Stimulated activated CD4-positive, alpha-beta T cell treated with anti-CD3 and anti-CD28 coated beads, TNF-alpha, amount 100 ng/mL, for 1 hour (primary cell): ENCODE measurements around the gene POU2AF1.
"Not testable (repeated sequence)": the region's sequence is repeated elsewhere in the genome, so short reads cannot be mapped to it uniquely, and the experiment has no call there.

Experiments used
- DNase-seq, 3 donors: peaks; one replicate each; pipeline ENCODE4 v3.0.0-alpha.2; 2020; ENCODE audit warnings: low read depth in 3 of 3, low spot score in 1 of 3

The POU2AF1 gene

GRCh38 chr11:111320728-111321568 is 58.1 kb downstream of the POU2AF1 start:
- DNase-seq, result no peak

DNA sequence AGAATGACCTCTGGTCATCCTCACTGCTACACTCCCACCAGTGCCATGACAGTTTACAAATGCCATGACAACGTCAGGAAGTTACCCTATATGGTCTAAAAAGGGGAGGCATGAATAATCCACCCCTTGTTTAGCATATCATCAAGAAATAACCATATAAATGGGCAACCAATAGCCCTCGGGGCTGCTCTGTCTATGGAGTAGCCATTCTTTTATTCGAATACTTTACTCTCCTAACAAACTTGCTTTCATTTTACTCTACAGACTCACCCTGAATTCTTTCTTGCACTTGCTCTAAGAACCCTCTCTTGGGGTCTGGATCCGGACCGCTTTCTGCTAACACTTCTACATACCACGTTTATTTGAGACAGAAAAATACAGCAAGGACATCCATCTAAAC is 58.9 kb downstream of the POU2AF1 start:
- DNase-seq, result not testable (repeated sequence)

DNA sequence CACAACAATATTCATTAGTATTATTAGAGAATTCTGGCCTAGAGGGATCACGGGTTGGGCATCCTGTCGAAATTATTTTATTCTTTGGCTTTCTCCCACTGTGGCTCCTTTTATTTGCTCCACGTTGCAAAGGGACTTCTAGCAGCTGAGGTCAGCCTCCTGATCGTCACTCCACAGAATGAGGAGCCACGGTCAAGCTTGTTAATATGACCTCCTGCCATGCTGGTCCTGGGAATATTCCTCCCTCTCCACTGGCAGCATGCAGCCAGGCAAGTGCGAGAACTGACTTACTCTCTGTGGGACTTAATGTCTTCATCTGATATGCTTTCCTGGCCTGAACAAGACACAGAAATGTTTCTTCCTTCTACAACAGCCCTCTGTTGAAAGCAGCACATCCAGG is 59.8 kb downstream of the POU2AF1 start:
- DNase-seq, result no peak

- no peak for DNase-seq
Observed at GRCh38 chr11:111312076-111312475, 67.0 kb downstream of the POU2AF1 start.

DNA sequence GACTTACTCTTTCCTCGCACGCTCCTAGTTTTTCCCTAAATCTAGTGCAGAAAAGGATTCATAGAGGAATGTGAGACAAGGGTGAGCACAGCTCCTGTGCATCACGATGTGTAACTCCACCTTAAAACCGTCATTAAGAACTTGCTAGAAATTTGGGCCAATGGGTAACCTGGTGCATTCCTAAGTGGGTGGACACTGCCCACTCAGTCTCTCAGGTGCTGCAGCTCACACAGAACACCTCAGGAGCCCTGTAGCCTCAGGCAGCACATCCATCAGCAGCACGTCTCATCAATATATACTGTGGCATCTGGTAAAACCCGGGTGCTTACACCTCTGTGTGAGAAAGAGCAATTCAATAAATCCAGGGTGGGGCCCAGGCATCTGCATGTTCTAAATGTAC is 68.4 kb downstream of the POU2AF1 start:
- no peak for DNase-seq

- DNase-seq, result no peak
Observed at GRCh38 chr11:111310088-111310487, 69.0 kb downstream of the POU2AF1 start.

GRCh38 chr11:111309215-111309915 is 69.7 kb downstream of the POU2AF1 start:
- DNase-seq, result no peak

DNA sequence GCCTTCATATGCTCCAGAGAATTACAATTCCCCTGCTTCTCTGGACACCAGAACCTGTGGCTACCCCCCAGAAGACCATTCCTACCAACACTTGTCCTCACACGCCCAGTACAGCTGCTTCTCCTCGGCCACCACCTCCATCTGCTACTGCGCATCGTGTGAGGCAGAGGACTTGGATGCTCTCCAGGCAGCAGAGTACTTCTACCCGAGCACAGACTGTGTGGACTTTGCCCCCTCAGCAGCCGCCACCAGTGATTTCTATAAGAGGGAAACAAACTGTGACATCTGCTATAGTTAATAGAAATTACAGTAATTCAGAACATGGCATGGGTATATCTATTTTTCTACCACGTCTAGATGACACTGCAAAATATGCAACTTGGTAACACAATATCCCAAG is 70.9 kb downstream of the POU2AF1 start:
- DNase-seq, result no peak

GRCh38 chr11:111307472-111308108 is 71.5 kb downstream of the POU2AF1 start:
- no peak for DNase-seq

GRCh38 chr11:111306321-111306720 is 72.8 kb downstream of the POU2AF1 start:
- no peak for DNase-seq

GRCh38 chr11:111305876-111306275 is 73.2 kb downstream of the POU2AF1 start:
- no peak for DNase-seq

GRCh38 chr11:111305162-111305802 is 73.8 kb downstream of the POU2AF1 start:
- DNase-seq, result no peak

- no peak for DNase-seq
Observed at GRCh38 chr11:111303461-111303860, 75.6 kb downstream of the POU2AF1 start.

DNA sequence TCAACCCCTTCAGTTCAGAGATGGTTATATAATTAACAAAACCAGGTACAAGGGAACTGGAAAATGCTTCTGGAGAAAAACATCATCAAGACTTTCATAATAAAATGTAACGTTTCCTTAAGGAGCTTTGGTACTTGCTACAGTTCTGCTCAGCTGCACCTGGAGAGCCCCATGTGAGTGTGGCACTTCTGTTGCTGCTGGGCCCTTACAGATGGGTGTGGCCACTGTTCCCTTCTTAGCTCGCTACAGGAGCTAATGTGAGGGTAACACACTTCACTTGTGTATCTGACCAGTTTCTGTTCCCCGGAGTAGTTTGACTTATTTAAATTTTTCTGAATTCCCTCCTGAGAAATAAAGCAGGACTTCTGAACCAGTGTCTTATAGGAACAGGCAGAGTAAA is 76.8 kb downstream of the POU2AF1 start:
- no peak for DNase-seq
